Measurements from ENCODE around the gene CENPP.

CENPP gene

DNA sequence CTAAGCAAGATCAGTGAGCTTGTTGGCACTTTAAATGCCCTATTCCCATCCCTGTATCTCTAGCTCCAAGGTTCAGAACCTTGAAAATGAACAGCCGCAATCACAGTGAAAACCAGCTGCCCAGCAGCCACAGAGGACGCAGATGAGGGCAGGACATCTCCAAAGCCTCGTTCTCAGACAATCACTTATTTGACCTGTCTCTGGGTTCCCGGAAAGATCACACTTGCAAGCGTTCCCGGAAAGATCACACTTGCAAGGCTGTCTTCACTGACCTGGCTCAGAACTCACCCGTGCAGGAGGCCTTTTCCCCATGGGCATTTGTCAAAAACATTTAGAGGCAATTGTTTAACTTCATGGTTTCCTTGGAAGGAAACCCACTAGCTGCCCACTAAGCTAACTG, 318.5 kb downstream of the CENPP start:
- no peak for DNase-seq

- DNase-seq = no peak
These were observed 319.3 kb downstream of the CENPP start for GRCh38 chr9:92645041-92645440.

DNA sequence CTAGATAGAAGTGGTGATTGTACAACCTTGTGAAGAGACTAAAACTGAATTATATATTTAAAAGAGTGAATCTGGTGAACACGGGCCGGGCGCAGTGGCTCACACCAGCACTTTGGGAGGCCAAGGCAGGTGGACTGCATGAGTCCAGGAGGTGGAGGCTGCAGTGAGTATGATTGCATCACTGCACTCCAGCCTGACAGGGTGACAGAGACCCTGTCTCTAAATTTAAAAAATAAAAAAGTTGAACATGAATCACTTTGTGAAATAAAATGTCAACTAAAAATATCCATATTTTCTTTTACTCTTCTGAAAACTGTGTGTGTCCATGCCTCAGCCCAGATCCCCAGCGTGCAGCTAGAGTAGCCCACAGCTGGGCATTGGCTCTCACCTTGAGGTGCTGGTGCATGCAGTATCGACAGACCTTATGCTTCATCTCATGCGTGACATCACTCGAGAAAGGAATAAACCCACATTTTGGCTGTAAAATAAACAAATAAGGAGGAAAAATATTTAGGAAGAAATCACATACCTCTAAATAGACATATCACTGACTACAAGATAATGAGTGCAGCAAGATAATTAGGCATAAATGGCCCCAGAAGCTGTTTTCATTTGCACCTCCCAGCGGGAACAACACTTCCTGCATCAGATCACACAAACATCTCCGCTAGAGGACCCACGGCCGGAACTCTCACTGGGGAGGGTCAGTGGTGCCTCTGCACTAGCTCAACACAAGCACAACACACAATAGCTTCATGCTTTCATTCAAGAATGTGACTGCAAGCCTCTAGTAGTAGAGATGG, 322.1 kb downstream of the CENPP start:
- DNase-seq = no peak

GRCh38 chr9:92648474-92648971, 322.8 kb downstream of the CENPP start:
- DNase-seq = no peak

GRCh38 chr9:92649007-92649406, 323.3 kb downstream of the CENPP start:
- no peak for DNase-seq

GRCh38 chr9:92650296-92650695, 324.5 kb downstream of the CENPP start:
- no peak for DNase-seq

DNA sequence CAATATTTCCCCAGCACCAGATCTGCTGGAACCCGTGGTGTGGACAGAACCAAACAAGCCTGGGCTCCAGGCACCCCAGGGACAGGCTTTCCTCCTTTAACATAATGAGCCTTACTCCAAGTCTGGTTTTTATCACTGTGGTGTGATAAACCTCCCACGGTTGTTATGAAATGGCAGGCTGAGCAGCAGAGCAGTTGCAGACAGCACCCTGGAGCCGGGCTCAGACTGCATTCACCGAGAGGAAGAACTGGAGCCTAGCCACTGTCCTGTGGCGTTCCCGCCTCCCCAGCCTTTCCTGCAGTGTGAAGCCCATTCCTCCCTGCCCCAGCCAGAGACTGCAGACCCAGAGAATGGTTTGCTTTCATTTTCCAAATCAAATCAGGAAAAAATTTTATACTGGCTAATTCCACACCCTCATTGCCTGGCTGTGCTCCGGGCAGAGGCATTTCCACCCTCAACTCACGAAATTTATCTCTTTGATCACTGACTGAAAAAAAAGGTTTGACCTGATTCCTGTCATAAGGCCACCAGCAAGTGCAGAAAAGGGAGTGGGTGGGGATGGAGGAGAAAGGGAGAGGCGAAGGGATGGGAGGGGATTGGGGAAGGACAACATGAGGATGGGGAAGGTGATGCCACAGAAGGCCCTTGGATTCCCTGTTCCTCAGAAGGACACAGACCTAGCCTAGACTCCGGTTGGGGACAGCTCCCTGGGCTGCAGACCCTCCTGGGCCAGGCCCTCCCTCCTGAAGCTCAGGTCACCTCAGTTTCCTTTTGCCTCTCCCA, 325.3 kb downstream of the CENPP start:
- no peak for DNase-seq

- no peak for DNase-seq
These were observed 326.7 kb downstream of the CENPP start for GRCh38 chr9:92652461-92652860.

DNA sequence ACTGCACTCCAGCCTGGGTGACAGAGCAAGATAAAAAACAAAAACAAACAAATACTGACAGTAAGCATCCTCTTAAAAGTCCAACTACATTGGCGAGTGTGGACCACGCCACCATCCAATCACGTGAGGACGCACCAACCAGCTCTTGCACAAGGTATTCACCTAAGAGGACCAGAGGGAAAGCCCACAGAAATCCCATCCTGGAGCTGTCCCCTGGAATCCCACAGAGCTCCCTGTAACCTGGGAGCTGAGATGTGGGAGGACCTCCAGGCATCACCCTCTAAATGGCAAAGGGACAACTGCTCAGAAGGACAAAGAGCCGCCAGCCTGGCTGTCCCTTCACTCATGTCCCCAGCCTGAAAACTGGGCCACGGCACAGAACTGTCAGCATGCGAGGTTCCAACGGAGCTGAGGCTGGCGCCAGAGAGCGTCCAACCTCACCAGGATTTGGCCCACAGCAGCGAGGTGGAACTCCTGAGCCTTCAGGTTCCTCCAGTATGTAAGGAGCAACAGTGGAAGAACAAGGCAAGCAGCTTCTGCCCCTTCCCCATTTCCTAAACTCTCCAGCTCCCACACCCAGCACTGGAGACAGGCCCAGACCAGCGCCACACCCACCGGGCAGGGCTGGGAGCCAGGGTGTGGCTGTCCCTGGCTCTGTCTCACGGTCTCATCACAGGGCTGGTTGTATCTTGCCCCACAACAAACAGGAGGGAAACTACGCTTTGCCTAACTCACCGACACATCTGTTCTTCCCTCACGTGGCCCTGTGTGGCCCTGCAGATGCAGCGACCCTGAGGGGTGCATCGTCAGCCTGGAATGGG, 328.9 kb downstream of the CENPP start:
- DNase-seq = no peak

GRCh38 chr9:92655366-92655765, 329.6 kb downstream of the CENPP start:
- DNase-seq = no peak

GRCh38 chr9:92655896-92656536, 330.3 kb downstream of the CENPP start:
- no peak for DNase-seq

DNA sequence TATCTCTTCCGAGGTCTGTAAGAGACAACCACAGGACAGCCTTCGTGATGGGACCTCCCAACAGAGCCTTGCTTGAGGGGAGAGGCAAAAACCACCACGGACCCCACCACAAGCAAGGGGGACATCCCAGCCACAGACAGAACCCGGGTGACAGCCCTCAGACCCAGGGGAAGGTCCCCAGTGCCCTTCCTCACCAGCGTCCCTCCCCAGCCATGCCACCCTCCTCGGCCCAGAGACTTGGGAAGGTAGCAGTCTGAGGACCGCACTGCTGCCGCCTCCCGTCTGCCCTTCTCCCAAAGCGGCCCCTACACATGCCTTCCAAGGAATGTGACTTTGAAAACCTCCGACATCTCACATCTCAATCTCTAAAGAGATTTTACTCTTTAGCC, 330.8 kb downstream of the CENPP start:
- no peak for DNase-seq

DNA sequence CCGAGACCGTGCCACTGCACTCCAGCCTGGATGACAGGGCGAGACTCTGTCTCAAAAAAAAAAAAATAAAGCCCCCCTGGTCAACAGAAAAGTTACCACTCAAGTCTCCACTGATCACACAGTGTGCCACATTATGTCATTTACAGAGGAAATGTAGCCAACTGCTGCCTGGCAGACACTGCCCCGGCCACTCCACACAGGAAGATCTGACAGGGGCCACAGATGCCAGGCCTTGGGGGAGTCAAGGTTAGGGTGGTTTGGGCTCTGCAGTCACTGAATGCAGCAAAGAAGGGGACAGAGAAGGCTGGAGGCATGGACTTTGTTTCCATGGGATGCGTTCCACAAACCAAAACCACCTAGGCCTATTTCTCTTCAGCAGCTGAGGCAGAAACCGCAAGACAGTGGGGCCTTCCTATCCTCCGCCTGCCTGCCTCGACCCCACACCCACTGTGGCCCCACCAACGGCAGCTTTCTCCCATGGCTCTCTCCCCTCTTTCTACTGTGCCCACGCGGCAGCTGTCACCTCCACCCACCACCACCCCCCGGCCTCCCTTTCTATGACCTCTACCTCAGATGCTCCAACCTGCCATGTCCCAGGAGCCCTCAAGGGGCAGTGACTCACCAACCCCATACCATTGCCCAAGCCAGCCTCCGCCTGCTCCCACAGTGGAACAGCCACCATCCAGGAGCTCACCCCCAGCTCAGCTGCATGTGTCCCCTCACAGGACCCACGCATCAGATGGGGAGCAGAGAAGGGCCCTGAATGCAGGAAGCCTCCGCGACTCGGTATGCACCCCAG, 331.7 kb downstream of the CENPP start:
- no peak for DNase-seq

- DNase-seq = no peak
These were observed 332.4 kb downstream of the CENPP start for GRCh38 chr9:92658176-92658575.

DNA sequence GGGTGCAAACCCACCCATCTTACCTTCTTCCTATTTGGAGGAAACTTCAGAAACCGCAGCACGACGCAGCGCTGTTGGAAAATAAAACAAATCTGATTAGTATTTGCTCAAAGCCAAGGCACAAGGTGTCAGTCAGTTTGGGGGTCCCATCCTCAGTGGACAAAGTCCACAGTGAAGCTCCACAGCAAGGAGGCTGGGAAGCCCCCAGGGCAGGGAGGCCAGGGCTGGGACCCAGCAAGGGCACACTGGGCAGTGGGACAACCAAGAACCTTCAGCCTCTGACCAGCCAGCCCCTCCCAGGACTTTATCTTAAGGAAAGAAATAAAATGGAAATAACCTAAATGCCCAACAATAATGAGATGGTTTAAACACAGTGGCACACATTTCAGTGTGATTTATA, 332.9 kb downstream of the CENPP start:
- no peak for DNase-seq

DNA sequence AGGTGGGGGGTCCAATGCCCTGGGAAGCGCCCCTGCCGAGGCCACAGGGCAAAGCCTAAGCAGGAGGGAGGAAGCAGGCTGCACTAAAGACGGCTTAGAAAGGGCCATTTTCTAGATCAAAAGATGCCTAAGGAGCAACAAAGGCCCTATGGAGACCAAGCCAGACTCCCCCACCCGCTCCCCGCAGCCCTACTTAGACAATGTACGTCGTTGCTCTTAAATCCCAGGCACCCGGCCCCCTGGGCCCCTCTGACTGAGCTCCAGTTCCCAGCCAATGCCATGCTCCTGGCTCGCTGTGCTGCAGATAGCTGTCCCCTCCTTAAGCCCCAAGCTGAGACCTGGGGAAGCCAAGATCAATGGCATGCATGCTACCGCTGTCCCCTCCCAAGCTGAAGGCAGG, 333.8 kb downstream of the CENPP start:
- DNase-seq = no peak

DNA sequence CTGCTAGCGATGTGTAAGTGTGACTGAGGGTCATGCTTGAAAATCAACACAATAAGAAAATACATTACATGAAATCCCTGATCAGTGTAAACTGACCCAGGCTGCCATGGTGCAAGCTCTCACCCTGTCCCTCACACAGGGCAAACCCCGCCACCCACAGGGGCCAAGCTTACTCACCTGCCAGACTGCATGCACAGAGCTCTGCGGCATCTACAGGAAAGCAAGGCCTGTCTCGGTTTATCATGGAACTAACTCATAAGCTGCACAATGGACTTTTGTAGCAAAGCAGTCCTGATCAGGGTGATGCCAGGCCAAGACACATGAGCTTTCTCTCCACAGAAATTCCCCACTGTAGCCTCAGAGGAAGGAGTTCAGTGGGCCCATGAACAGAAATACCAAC, 334.5 kb downstream of the CENPP start:
- no peak for DNase-seq

DNA sequence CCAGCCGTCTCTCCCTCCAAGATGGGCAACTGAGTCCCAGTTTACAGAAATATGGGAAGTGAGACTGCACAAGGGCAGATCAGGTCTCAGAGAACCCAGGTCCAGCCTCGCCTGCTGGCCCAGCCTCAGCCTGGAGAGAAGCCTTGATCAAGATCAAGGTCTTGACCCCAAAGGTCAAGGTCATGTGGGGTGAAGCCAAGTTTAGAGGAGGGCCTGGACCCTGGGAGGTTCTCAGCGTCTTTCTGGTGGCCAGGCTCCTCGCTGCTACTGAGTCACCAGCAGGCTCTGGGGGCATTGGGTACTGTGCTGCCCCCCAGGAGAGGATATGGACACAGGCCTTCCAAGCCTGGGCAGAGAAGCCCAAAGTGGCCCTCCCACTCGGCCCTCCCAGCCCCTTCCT, 335.4 kb downstream of the CENPP start:
- DNase-seq = no peak

DNA sequence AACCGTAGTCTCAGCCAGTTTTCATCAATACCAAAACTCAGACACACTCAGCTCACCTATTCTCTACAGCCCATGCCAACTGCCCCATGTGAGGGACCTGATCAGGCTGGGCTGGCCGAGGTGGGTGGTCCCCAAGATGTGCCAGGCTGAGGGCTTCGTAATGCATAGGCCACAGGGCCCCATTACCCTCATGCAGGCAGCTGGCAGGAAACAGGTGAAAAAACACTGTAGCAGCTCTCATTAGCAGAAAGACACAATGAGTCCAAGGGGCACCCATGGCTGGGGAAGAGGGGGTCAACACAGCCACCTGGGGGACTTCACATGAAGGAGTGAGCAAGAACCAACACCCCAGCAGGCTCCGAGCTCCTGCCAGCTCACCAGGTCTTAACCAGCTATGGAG, 336.0 kb downstream of the CENPP start:
- DNase-seq = no peak

GRCh38 chr9:92663126-92663525, 337.4 kb downstream of the CENPP start:
- DNase-seq = no peak

DNA sequence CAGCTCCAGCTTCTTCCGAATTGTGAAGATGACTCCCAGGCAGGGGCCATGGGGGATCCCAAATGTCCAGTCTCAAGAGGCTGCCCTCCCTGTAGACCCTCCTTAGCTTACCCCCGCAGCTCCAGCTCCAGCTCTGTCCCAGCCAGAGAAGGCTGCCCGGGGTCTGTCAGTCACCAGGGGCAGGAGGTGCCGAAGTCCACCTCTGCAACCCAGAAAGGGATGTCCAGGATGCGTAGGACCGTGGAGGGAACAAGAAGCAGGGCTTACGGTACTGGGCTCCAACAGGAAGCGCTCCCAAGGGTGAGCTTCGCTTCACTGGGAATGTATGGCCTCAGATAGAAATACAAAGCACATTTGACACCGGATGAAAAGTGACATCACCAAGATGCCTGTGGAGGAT, 338.2 kb downstream of the CENPP start:
- DNase-seq = no peak
